HCT116 (cell line): ENCODE results near the gene SRGAP1. TPM values are rescaled to one million over a fixed set of nuclear protein-coding genes. Genes with fewer than 3 reads are reported as not detected.
A peak's percentile ranks its signal among the peaks of the same experiment; 100 is the strongest.

Experiments used
- ATAC-seq: fragments of 200-7000 bp; cut with Tn5 transposase; 2 replicates; pipeline ENCODE4 v1.9.1; 2020; ENCODE audit warnings: mild to moderate bottlenecking, moderate library complexity
- BruUV-seq: library from RNA; stranded (reverse); fragments of 400-500 nt; replicated peaks from 2 replicates; lab custom pipeline; 2021; lab: Mats Ljungman, UMichigan
- CTCF ChIA-PET: fragments of 300-600 bp; sonication (Branson Sonifier 250); formaldehyde crosslinking; loops from one replicate; lab custom pipeline; 2021; ENCODE audit warnings: antibody characterized with exemption; lab: Charles Lee
- POLR2A ChIA-PET: fragments of 300-600, 350-600 bp; sonication (Branson Sonifier 250); formaldehyde crosslinking; loops from one replicate; lab custom pipeline; 2021; ENCODE audit warnings: antibody characterized with exemption; lab: Charles Lee
- RAD21 ChIA-PET, 2 experiments: fragments of 300-600 bp; sonication (Branson Sonifier 250); formaldehyde crosslinking; loops; one replicate each; lab custom pipeline; 2023; ENCODE audit warnings: low total read pairs in 2 of 2; ENCODE audit not compliant: uncharacterized antibody in 2 of 2, unreplicated experiment in 2 of 2, low non-redundant PET in 1 of 2; lab: Charles Lee
- DNase-seq: peaks from one replicate; pipeline ENCODE4 v3.0.0-alpha.2; 2010; ENCODE audit warnings: low read depth, low spot score
- H2AFZ ChIP-seq: fragments of 200-600 bp; shearing (Covaris generic), sonication (generic); 2 replicates; pipeline ENCODE4 v1.6.1; 2017; ENCODE audit warnings: low read depth, mixed run types, mixed read lengths, antibody characterized with exemption, low read length; ENCODE audit not compliant: poor library complexity, severe bottlenecking
- H3K27ac ChIP-seq: 2 replicates; pipeline ENCODE4 v1.5.1; 2012; ENCODE audit warnings: low read depth, low read length
- H3K27me3 ChIP-seq: fragments of 200-600 bp; sonication (generic); 2 replicates; pipeline ENCODE4 v1.6.1; 2016; ENCODE audit warnings: mixed run types, low read length, mixed read lengths; ENCODE audit not compliant: insufficient read depth
- H3K36me3 ChIP-seq, 2 experiments: fragments of 200-500 bp in 1 of 2; fragments of 200-600 bp in 1 of 2; sonication (Bioruptor generic) in 1 of 2; sonication (generic) in 1 of 2; 2 replicates each; pipeline versions ENCODE4 v1.5.1 to v1.6.1; 2014 to 2016; ENCODE audit warnings: low read length in 2 of 2, inconsistent platforms in 1 of 2, mixed read lengths in 1 of 2, mixed run types in 1 of 2; ENCODE audit not compliant: insufficient read depth in 2 of 2, control insufficient read depth in 1 of 2
- H3K4me1 ChIP-seq, 2 experiments: fragments of 200-600 bp in 1 of 2; sonication (generic) in 1 of 2; 2 replicates each; pipeline versions ENCODE4 v1.5.1 to v1.6.1; 2012 to 2017; ENCODE audit warnings: low read length in 2 of 2, inconsistent platforms in 1 of 2, mild to moderate bottlenecking in 1 of 2, mixed read lengths in 1 of 2, mixed run types in 1 of 2, moderate library complexity in 1 of 2; ENCODE audit not compliant: insufficient read depth in 2 of 2, control insufficient read depth in 1 of 2
- H3K4me2 ChIP-seq: fragments of 200-600 bp; sonication (generic); 2 replicates; pipeline ENCODE4 v1.6.1; 2017; ENCODE audit warnings: mixed run types, low read length, mixed read lengths
- H3K4me3 ChIP-seq, 2 experiments: fragments of 200-600 bp in 1 of 2; sonication (generic) in 1 of 2; replicated peaks in 1 of 2; 2 replicates each; pipeline ENCODE4 v1.5.1; 2011 to 2016; ENCODE audit warnings: low read length in 2 of 2, control low read depth in 1 of 2, low read depth in 1 of 2, mild to moderate bottlenecking in 1 of 2, mixed read lengths in 1 of 2, mixed run types in 1 of 2
- H3K79me2 ChIP-seq: fragments of 200-600 bp; sonication (generic); 2 replicates; pipeline ENCODE4 v1.6.1; 2017; ENCODE audit warnings: mild to moderate bottlenecking, mixed run types, low read length, moderate library complexity, mixed read lengths; ENCODE audit not compliant: insufficient read depth
- H3K9ac ChIP-seq: fragments of 200-600 bp; sonication (generic); 2 replicates; pipeline ENCODE4 v1.6.1; 2016; ENCODE audit warnings: low read length, mixed read lengths
- H3K9me2 ChIP-seq: fragments of 200-600 bp; sonication (generic), shearing (Covaris generic); 2 replicates; pipeline ENCODE4 v1.6.1; 2017; ENCODE audit warnings: mixed run types, mild to moderate bottlenecking, moderate library complexity; ENCODE audit not compliant: insufficient read depth
- H3K9me3 ChIP-seq, 2 experiments: fragments of 200-500 bp in 1 of 2; fragments of 200-600 bp in 1 of 2; sonication (Bioruptor generic) in 1 of 2; sonication (generic) in 1 of 2; 2 replicates each; pipeline ENCODE4 v1.6.1; 2014 to 2017; ENCODE audit warnings: low read length in 2 of 2, mixed read lengths in 2 of 2, inconsistent platforms in 1 of 2, low read depth in 1 of 2, mild to moderate bottlenecking in 1 of 2, mixed run types in 1 of 2, moderate library complexity in 1 of 2; ENCODE audit not compliant: control insufficient read depth in 1 of 2, insufficient read depth in 1 of 2
- H4K20me1 ChIP-seq: fragments of 200-600 bp; sonication (generic), shearing (Covaris generic); 2 replicates; pipeline ENCODE4 v1.6.1; 2017; ENCODE audit warnings: mixed run types, mild to moderate bottlenecking, moderate library complexity; ENCODE audit not compliant: insufficient read depth
- CBX3 ChIP-seq: IDR thresholded peaks from 2 replicates; pipeline ENCODE4 v1.6.1; 2012; ENCODE audit warnings: low read depth
- CEBPB ChIP-seq: IDR thresholded peaks from 2 replicates; pipeline ENCODE4 v1.6.1; 2012; ENCODE audit warnings: low read depth
- EGR1 ChIP-seq: IDR thresholded peaks from 2 replicates; pipeline ENCODE4 v1.6.1; 2012; ENCODE audit warnings: low read depth
- ELF1 ChIP-seq: IDR thresholded peaks from 2 replicates; pipeline ENCODE4 v1.6.1; 2012; ENCODE audit warnings: low read depth, borderline replicate concordance
- EZH2 ChIP-seq: fragments of 200-600 bp; sonication (generic); IDR thresholded peaks from 2 replicates; pipeline ENCODE4 v1.6.1; 2017; ENCODE audit warnings: antibody characterized with exemption, mixed run types
- JUND ChIP-seq: IDR thresholded peaks from 2 replicates; pipeline ENCODE4 v1.6.1; 2012
- POLR2A ChIP-seq: IDR thresholded peaks from 2 replicates; pipeline ENCODE4 v1.7.0; 2011; ENCODE audit warnings: borderline replicate concordance; ENCODE audit not compliant: insufficient read depth, insufficient read length; ENCODE audit errors: extremely low read depth
- POLR2AphosphoS5 ChIP-seq: IDR thresholded peaks from 2 replicates; pipeline ENCODE4 v1.6.1; 2011; ENCODE audit warnings: mild to moderate bottlenecking, low read depth, low read length, moderate library complexity
- RAD21 ChIP-seq: IDR thresholded peaks from 2 replicates; pipeline ENCODE4 v1.6.1; 2012; ENCODE audit warnings: low read depth, mild to moderate bottlenecking
- SP1 ChIP-seq: IDR thresholded peaks from 2 replicates; pipeline ENCODE4 v1.6.1; 2012; ENCODE audit warnings: low read depth
- SRF ChIP-seq: IDR thresholded peaks from 2 replicates; pipeline ENCODE4 v1.6.1; 2012; ENCODE audit warnings: low read depth
- TCF7L2 ChIP-seq: IDR thresholded peaks from 2 replicates; pipeline ENCODE4 v1.7.0; 2011; ENCODE audit warnings: borderline replicate concordance, inconsistent platforms; ENCODE audit not compliant: insufficient read depth, insufficient read length; ENCODE audit errors: extremely low read depth
- YY1 ChIP-seq: IDR thresholded peaks from 2 replicates; pipeline ENCODE4 v1.6.1; 2011; ENCODE audit warnings: low read length, low read depth, moderate library complexity, mild to moderate bottlenecking; ENCODE audit not compliant: insufficient replicate concordance; ENCODE audit errors: extremely low read depth
- ZBTB33 ChIP-seq: IDR thresholded peaks from 2 replicates; pipeline ENCODE4 v1.6.1; 2011; ENCODE audit warnings: mild to moderate bottlenecking, low read length, moderate library complexity; ENCODE audit not compliant: insufficient replicate concordance; ENCODE audit errors: extremely low read depth
- ZFX ChIP-seq: fragments of 450-650 bp; IDR thresholded peaks from 2 replicates; pipeline ENCODE4 v1.6.1; 2017
- ZNF274 ChIP-seq: fragments of 200-500 bp; sonication (Bioruptor generic); IDR thresholded peaks from 2 replicates; pipeline ENCODE4 v1.6.1; 2014; ENCODE audit warnings: mild to moderate bottlenecking, low read depth, low read length, inconsistent platforms
- intact Hi-C: fragments of 100-400 bp; cut with micrococcal nuclease; formaldehyde crosslinking; loops from 2 replicates; pipeline ENCODE4 v1.10.0; 2022
- total RNA-seq: library from RNA; stranded (reverse); gene quantifications from one replicate; pipeline ENCODE4 v1.2.1, GENCODE V29; 2021; ENCODE audit not compliant: unreplicated experiment
- TF ChIP-seq, protein P1 (sequence below), 3 experiments: fragments of 200-600 bp in 1 of 3; sonication (generic) in 1 of 3; IDR thresholded peaks in 2 of 3; conservative IDR thresholded peaks in 1 of 3; 2 replicates each; pipeline ENCODE4 v1.5.1; 2012 to 2017; ENCODE audit warnings: low read depth in 2 of 3, low read length in 2 of 3, antibody characterized with exemption in 1 of 3, borderline replicate concordance in 1 of 3, control low read depth in 1 of 3, mild to moderate bottlenecking in 1 of 3, mixed read lengths in 1 of 3, mixed run types in 1 of 3, moderate library complexity in 1 of 3; ENCODE audit not compliant: insufficient read depth in 1 of 3
- TF ChIP-seq, protein P2 (sequence below): IDR thresholded peaks from 2 replicates; pipeline ENCODE4 v1.6.1; 2012

Gene SRGAP1
- total RNA-seq, 1 experiment from 2014 or later, result 16.6 TPM

DNA sequence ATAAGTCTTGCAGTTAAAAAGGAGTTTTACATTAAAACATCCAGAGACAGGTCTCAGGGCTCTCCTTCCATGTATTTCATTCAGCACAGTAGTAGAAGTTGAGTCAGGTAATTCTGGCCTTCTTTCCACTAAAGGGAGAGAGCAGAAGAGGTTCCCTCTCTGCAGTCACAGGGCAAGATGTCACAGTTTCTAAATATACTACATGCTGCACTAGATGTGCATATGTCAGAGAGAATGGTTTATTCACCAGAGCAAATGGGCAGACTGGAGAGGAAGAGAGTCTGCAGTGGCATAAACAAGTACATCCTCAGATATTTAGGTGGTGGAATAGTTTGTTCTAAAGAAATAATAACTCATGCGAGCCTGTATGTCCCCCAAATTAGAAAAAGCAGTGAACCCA is 245.5 kb downstream of the SRGAP1 start:
- H3K4me2 ChIP-seq, result peak overlapping the region; percentile 84
- no TSS peak for BruUV-seq
- intact Hi-C loops, result no loop called here
- H3K27ac ChIP-seq, result peak overlapping the region; percentile 93
- H3K9me2 ChIP-seq, result no peaks in the 10 kb centered on the region
- no peak overlapping the region for H3K4me3 ChIP-seq
- TF ChIP-seq ZFX (no peak), SRF (no peak), POLR2A (no peak), RAD21 (no peak), YY1 (no peak), CBX3 (no peak), POLR2AphosphoS5 (no peak), EGR1 (no peak)
- TF ChIP-seq, protein P1, sequence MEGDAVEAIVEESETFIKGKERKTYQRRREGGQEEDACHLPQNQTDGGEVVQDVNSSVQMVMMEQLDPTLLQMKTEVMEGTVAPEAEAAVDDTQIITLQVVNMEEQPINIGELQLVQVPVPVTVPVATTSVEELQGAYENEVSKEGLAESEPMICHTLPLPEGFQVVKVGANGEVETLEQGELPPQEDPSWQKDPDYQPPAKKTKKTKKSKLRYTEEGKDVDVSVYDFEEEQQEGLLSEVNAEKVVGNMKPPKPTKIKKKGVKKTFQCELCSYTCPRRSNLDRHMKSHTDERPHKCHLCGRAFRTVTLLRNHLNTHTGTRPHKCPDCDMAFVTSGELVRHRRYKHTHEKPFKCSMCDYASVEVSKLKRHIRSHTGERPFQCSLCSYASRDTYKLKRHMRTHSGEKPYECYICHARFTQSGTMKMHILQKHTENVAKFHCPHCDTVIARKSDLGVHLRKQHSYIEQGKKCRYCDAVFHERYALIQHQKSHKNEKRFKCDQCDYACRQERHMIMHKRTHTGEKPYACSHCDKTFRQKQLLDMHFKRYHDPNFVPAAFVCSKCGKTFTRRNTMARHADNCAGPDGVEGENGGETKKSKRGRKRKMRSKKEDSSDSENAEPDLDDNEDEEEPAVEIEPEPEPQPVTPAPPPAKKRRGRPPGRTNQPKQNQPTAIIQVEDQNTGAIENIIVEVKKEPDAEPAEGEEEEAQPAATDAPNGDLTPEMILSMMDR (IDR thresholded peaks at IDR 0.05 in 2 of 3, conservative IDR thresholded peaks at IDR 0.05 in 1 of 3; ENCODE audit: borderline replicate concordance in 1 of 3, insufficient read depth in 1 of 3, low read depth in 2 of 3, low read length in 2 of 3), result no peak
- ChIA-PET CTCF (interaction anchor here (0.6 kb wide), 1 partner anchor 254 kb away, joined by 4 read pairs; no protein-coding TSS in a partner anchor), RAD21 (no interaction called here), POLR2A (interaction anchor here (1.2 kb wide), 1 partner anchor 9 kb away, joined by 3 read pairs; no protein-coding TSS in a partner anchor)
- no peak overlapping the region for H2AFZ ChIP-seq
- peak overlapping the region; percentile 57; the same call in 1 of the 2 replicates for H3K9ac ChIP-seq
- no peaks in the 10 kb centered on the region for H3K9me3 ChIP-seq
- ATAC-seq, result no peak
- no peaks in the 10 kb centered on the region for H3K36me3 ChIP-seq
- H3K4me1 ChIP-seq, result peaks cover 41 to 48% of the 10 kb centered on the region in 2 experiments
- H3K79me2 ChIP-seq, result no peaks in the 10 kb centered on the region
- no peaks in the 10 kb centered on the region for H4K20me1 ChIP-seq
- DNase-seq, result no peak
- H3K27me3 ChIP-seq, result no peaks in the 10 kb centered on the region

- POLR2A ChIA-PET, result no interaction called here
- Histone ChIP-seq H3K4me1 (peaks cover 41 to 45% of the 10 kb centered on the region in 2 experiments), H3K9me3 (no peaks in the 10 kb centered on the region), H3K9me2 (no peaks in the 10 kb centered on the region), H3K27me3 (no peaks in the 10 kb centered on the region), H3K79me2 (no peaks in the 10 kb centered on the region), H3K4me2 (no peak overlapping the region), H3K9ac (no peak overlapping the region), H3K36me3 (no peaks in the 10 kb centered on the region), H3K27ac (no peak overlapping the region), H2AFZ (no peak overlapping the region), H3K4me3 (no peak overlapping the region), H4K20me1 (no peaks in the 10 kb centered on the region)
- CTCF ChIA-PET, result no interaction called here
- no TSS peak for BruUV-seq
- intact Hi-C loops, result no loop called here
- DNase-seq, result no peak
- no peak for ATAC-seq
- RAD21 ChIA-PET, result no interaction called here
- TF ChIP-seq SP1, result no peak
- no peak for TF ChIP-seq ZFX
- no peak for TF ChIP-seq EZH2
- TF ChIP-seq POLR2A, result no peak
- no peak for TF ChIP-seq ZNF274
- no peak for TF ChIP-seq JUND
- TF ChIP-seq CBX3, result no peak
- TF ChIP-seq EGR1, result no peak
- no peak for TF ChIP-seq TCF7L2
- TF ChIP-seq ZBTB33, result no peak
- TF ChIP-seq, protein P2, sequence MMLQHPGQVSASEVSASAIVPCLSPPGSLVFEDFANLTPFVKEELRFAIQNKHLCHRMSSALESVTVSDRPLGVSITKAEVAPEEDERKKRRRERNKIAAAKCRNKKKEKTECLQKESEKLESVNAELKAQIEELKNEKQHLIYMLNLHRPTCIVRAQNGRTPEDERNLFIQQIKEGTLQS, result no peak
- TF ChIP-seq SRF, result no peak
- TF ChIP-seq CEBPB, result no peak
- no peak for TF ChIP-seq RAD21
- no peak for TF ChIP-seq ELF1
Observed at GRCh38 chr12:64091186-64091585, 246.7 kb downstream of the SRGAP1 start.
